Hematopoietic multipotent progenitor cell treated with erythropoietin and hydrocortisone succinate and interleukin-3 and kit ligand, for 8 days (in vitro differentiated cells): ENCODE measurements around the gene ABCA3.
"Not testable (repeated sequence)": the region's sequence is repeated elsewhere in the genome, so short reads cannot be mapped to it uniquely, and the experiment has no call there.

Experiments used
- DNase-seq: peaks from one replicate; pipeline ENCODE4 v3.0.0-alpha.2; 2015

ABCA3 gene

DNA sequence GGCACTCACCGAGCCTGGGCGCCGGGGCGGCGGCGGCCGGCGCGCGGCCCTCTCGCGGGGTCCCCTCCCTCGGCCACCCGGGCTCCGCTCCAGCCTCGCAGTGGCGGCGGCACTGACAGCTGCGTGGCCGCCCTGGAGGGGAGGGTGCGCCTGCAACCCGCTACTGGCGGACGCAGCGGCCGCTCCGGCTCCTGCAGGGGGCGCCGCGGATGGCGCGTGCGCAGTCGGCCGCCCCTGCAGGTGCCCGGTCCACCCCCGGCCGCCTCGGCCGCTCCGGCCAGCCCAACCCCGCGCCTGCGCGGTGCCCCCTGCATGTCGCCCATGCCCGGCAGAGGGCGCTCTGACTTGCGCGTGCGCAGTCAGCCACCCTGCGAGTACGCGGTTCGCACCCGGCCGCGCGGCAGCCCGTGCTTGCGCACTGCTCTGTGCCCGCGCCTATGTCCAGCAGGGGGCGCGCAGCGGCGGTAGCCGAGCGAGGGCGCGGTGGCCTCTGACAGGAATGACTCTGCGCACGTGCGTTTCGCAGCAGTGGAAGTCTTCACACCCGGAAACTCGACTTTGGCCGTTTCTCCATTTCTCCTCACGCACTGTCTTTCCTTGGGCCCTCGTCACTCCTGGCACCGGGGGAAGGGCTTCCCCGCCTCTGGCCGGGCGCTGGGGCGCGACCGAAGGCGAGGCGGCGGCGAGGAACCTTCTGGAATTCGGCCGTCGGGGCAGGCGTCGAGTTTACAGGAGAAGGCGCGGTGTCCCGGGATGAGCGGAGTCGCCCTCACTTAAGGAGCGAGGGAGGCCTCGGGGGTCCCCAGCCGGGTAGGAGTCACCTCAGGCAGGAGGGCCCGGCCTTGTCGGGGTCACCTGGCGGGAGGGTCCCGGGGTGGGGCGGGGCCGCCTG is at the start of gene ABCA3:
TSS of gene ABCA3 (minus strand) at position 165 of the 892 bp plus-strand sequence. CDS start 14,262 bp downstream, outside the sequence.
- peak; percentile 93 for DNase-seq

DNA sequence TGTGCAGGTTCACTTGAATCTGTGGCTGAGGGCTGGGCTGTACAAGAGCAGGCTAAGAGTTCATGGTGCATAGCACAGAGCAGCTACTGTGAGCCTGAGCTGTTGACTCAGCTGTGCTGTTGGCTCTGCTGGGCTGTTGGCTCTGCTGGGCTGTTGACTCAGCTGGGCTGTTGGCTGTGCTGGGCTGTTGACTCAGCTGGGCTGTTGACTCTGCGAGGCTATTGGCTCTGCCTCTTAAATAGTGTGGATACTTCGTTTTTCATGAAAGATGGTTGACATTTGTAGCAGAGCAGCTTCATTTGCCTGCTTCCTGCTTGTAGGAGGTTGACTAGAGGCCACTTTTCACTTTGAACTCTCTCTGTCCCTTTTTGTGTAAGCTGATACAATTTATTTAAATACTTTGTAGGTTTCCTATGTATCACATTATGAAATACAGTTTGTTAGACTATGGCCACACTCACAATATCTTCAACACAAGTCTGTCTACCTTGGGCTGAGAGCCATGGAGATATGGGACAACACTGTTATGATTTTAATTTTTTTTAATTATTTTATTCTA is 48.4 kb upstream of the ABCA3 start:
- no peak for DNase-seq

DNA sequence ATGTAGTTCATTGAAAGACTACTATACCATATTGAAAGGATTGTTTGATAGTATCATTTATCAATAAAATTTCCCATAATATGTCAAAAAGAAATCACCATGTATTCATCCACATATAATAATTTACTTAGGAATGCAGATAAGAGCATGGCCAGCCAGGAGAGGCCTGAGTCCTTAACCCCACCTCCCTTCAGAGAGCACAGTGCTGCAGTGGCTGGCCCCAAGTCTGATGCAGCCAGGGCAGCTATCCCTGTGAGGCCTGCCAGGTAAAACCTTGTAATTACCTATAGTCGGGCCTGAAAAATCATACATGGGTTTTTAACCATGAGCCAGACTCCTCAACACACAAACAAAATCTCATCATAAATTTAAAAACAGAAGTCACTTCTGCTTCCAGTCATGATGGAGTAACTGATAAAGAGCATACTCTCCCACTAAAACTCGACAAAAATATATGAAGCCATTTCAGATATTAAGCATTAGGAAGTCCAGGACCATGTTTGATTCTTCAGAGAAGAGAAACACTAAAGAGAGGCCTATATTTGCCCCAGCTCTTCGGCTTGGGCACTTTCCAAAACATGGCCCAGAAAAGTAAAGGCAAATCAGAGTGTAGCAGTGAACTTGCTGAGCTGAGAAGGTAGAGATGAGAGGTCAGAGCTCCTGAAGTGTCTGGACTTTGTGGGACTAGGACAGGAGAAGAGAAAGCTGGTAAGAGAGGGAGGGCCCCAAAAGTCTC is 47.8 kb upstream of the ABCA3 start:
- no peak for DNase-seq

DNA sequence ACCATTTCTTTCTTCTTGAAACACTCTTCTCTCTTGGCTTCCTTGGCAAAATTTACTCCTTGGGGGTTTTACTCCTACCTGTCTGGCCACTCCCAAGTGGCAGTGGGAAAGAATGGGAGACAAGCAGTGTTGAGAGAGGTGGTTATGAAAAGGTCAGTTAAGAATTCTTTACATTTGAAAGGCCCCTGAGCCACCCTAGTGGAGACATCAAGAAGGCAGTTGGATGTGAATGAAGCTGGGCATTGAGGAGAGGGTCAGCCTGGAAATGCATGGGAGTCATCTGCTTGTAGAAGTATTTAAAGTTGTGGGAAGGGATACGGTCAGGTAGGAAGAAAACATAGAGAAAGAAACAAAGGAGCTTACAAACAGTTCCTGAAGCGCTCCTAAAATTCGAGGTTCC is 46.5 kb upstream of the ABCA3 start:
- no peak for DNase-seq

DNA sequence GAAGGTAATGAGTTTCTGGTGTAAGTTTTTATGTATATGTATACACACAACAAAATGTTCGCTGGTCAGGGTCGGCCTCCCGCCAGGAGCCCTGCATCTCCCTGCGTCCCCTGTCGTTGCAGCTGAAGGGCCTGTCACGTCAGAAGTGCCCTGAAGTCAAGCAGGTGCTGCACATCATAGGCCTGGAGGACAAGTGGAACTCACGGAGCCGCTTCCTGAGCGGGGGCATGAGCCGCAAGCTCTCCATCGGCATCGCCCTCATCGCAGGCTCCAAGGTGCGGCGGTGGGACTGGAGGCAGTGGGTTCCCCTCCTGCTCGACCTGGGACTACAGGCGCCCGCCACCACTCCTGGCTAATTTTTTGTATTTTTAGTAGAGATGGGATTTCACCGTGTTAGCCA is 45.5 kb upstream of the ABCA3 start:
- DNase-seq: not testable (repeated sequence)

DNA sequence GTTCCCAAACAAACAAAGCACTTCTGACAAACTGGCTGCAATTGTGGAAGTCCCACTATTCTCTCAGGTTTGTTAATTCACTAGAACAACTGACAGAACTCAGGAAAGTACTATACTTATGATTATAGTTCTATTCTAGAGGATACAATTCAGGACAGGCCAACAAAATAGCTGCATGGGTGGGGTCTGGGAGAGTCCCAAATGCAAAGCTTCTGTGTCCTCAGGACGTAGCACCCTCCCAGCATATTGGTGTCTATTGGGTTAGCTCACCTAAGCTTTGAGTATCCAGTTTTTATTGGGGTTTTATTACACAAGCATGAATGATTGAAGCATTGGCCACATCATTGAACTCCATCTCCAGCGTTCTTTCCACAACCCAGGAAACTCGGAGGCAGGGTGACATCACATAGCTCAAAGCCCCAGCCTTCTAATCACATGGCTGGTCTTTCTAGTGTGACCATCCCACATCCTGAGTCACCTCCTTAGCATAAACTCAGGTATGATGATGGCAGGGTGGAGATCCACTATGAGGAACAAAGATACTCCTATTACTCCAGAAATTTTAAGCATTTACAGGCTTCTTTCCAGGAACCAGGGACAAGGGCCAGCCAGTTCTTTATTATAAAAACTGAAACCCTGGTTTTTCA is 44.8 kb upstream of the ABCA3 start:
- DNase-seq: no peak

DNA sequence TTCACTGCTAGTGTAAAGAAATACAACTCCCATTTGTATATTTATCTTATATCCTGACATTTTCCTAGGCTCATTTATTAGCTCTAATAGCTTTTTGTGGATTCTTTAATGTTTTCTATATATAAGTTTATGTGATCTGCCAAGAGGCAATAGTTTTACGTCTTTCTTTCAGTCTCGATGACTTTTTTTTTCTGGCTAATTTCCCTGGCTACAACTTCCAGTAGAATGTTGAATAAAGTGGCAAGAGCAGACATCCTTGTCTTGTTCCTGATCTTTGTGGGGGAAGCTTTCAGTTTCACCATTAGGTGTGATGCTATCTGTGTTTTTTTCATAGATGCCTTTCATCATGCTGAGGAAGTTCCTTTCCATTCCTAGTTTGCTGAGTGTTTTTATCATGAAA is 43.9 kb upstream of the ABCA3 start:
- DNase-seq: no peak

DNA sequence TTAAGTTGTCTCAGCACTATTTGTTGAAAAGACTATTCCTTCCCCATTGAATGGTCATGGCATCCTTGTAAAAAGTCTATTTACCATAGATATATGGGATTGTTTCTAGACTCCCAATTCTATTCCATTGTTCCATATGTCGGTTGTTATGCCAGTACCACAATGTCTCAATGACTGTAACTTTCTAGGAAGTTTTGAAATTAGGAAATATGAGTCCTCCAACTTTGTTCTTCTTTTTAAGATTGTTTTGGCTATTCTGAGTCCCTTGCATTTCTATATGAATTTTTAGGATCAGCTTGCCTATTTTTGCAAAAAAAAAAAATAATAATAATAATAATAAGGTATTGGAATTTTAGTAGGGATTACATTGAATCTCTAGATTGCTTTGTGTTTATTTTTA is 43.0 kb upstream of the ABCA3 start:
- DNase-seq: no peak

DNA sequence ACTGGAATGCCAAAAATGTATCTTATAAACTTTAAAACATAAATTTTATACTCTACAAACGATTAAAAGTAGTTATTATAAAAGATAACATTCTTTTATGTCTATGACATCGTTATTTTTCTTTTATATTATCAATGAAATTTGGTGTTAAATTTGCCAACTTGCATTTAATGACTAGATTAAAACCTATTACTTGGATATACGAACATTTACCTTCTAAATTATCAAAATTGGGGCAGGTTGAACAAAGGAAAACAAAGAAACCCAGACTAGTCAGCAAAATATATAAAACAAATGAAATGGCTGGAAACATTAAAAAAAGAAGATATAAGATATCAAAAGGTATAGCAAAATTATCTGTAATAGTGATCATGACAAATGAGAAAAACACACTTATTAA is 34.1 kb upstream of the ABCA3 start:
- no peak for DNase-seq

DNA sequence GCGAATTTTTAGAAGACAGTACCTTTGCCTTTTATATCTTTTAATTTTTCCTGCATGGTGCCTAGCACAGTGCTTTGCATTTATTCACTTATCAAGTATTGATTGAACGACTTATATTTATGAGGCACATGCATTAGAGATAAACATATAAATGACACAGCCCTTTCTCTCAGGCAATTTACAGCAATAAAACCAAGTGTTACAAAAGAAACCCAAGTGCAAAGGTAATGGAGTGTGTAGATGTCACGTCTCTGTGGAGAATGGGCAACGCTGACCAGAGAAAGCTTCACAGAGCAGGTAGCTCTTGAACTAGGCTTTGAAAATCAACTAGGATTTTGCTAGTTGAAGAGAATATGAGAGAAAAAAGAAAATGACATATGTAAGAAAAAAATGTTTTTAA is 32.6 kb upstream of the ABCA3 start:
- no peak for DNase-seq

DNA sequence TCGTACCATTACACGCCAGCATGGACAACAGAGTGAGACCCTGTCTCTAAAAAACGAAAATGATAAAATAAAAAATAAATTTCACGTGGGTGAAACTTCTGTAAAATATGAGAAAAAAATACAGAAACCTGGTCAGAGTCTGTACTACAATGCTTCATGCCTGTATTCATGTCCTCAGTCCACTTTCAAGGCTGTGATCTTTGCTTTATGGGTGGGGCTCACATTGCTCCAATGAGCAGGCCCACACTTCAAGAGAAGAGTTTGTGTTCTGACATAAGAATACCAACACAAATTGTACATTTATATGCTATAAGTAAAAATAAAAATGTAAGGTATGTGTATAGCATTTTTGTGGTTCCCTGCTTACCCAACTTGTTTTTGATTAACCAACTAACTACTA is 32.2 kb upstream of the ABCA3 start:
- no peak for DNase-seq

DNA sequence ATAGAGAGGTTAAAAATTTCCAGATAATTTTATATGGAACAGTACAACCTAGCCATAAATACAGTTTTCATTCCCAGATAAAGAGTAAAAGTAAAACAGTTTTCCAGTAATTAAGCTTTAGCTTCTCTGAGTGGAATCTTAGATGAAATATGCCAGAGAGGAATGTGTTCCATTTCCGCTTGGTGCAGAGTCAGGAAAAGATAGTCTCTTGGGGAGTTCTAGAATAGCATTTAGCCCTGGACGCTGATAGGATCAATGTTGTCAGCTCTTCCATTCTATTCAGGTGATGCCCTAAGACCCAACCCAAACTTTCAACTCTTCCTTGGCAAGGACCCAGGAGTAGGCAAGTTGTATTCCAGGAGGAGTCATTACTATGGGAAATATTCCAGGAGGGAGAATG is 30.9 kb upstream of the ABCA3 start:
- DNase-seq: no peak

DNA sequence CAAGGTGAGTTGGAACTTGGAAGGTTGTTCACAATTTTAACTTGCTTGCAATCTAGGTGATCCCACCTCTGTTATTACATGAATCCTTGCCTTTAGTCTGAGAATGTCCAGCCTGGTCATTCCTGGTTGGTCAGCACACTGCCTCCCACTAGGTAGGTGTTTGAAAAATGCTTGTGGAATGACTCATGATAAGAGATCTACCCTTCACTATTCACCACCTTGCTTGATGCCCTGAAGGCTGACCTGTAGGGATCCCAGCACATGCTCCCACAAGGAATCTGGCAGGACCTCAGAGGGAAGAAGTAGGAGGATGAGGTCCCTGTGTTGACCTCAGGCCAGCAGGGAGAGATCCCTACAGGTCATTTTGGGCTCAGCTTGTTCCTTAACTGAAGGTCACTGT is 30.2 kb upstream of the ABCA3 start:
- no peak for DNase-seq

DNA sequence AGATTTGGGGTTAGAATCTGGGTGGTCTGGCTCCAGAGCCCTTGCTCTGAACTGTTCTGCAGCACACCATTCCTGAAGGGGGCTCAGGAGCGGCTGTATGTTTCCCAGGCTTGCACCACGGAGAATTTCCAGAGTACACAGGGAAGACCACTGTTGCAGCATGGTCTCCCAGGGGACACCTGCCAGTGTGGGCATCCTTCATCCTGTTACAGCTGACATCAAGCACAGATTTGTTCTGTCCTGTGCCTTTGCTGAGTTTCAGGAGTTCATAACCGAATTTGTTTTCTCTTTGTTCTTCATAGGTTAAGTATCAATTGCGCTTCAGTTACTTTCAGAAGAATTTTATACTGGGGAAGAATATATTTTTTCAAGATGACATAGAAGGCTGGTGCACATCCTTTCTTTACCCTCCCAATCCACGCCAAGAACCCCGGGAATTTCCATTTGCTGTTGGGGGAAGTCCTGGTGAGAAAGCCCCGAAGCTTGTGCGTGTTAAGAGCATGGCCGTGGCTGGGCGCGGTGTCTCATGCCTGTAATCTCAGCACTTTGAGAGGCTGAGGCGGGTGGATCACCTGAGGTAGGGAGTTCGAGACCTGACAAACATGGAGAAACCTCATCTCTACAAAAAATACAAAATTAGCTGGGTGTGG is 26.3 kb upstream of the ABCA3 start:
- no peak for DNase-seq

DNA sequence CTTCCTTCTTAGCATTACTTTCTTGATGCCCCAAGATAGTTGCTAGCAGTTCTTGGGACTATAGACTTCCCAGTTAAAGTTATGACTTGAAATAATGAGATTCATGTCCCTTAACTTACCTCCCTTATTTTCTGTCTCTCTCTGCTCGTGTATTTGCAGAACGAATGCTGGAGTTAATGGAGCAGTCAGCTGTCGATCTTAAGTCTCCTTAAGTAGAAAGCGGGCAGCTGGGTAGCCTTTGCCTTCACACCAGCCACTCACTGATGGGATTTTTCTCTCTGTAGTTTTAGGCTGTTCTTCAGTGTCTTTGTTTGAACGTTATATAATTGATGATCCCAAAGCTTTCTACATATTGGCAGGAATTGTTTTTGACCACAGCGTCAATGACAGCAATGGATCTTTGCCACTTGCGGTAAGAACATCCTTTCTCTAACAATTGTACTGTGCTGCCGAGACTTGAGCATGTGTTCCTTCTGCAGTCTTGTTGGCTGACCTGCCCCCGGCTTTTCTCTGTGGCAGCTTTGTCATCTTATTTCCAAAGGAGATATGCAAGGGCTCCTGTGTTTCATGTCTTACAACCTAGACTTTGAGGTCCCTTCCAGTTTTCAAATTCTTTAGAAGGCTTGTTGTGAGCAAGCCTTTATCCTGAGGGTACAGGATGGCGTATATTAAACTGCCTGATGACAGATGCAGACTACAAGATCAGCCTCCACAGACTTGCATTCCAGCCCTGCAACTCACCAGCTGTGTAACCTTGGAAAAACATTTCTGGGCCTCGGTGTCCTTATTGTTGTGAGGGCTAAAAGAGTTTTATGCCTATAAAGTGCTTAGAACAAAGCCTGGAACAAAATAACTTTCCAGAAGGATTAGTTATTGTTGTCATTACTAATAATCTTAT is 25.1 kb upstream of the ABCA3 start:
- no peak for DNase-seq

DNA sequence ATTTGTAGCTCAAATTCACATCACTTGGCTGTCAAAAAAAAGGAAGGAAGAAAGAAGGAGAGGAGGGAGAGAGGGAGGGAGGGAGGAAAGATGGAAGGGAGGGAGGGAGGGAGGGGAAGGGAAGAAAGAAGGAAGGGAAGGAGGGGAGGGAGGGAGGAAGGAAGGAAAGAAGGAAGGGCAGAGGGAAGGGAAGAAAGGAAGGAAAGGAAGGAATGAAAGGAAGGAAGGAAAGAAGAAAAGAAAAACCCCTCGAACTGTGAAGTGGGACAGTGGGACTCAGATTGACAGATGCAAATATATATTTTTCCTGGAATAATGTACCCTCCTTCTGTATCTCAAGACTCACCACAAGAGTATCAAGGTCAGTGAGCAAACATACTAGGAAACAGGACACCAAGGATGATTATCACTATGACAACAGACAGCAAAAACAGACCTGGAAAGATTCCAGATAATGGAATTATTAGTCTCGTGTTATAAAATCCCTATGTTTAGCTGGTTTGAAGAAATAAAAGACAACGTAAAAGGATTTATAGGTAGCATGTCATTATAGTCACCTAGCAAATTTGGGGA is 24.2 kb upstream of the ABCA3 start:
- no peak for DNase-seq

DNA sequence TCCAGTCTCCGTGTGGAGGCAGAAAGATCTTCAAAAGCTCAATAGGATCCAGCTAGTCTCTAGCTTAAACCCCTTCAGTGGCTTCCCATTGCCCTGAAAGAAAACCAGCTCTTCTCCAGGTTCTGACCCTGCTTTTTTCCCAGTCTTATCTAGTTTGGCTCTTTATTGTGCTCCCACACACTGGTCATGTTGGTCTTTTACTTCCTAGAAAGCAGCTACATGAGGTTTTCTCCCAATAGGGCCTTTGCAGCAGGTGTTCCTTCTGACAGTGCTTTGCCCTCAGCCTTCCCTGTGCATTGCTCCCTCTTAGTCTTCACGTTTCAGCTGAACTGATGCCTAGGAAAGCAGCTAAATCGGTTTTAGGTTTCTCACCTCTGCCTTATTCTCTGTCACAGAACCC is 21.7 kb upstream of the ABCA3 start:
- DNase-seq: no peak

DNA sequence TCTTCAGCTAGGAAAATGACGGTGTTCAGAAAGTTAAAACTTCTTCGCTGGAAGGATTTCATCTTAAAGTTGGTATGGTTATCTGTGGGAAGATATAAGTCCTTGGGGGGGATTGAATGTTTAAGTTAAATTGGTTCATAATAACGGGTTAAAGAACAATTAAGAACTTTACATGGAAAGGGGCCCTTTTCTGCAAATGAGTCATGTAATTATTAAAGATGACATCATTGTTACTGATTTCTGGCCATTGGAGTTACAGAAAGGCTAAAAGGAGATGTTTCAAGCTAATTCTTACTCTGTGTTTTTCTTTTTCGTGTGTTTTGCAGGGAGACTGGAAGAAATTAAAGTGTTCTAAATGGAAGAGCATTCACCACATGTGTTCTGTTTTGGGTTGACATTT is 20.6 kb upstream of the ABCA3 start:
- DNase-seq: no peak

DNA sequence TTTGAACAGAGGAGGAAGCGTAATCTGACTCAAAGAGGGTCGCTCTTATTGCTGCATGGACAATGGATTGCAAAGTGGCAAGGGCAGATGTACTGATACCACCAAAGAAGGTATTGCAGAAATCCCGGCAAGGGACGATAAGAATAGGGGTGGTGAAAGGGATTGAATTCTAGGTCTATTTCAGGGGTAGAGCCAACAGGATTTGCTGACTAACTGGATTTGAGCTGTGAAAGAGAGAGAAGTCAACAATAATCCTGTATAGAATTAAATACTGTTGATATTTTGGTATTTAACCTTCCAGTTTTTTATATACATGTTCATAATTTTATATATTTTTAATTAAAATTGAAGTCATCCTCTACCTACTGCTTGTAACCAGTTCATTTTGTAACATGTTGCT is 19.4 kb upstream of the ABCA3 start:
- no peak for DNase-seq

DNA sequence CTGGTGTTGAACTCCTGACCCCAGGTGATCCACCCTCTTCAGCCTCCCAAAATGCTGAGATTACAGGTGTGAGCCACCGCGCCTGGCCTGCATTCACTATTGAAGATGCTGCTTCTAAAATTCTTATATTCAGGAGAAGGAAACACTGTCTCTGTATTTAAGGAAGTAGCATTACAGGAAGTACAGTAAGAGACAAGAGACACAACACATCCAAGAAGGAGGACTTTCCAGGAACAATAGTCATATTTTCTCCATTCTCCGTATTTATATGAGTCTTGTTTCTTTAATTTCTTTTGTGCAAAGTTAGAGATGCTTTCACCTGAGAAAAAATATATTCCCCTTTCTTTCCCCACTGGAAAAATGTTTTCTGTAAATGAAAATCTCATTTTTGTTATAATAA is 18.3 kb upstream of the ABCA3 start:
- DNase-seq: no peak

DNA sequence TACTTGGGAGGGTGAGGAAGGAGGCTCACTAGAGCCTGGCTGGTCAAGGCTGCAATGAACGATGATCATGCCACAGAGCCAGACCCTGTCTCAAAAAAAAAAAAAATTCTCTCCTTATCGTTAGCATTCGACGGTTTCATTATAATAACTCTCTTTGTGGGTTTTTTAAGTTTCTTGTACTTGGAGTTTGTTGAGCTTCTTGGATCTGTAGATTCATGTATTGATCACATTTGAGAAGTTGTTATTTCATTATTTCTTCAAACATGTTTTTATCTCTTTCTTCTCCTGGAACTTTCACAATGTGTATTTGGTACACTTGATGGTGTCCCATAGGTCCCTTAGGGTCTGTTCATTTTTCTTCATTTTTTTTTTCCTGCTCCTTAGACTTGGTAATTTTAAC is 16.8 kb upstream of the ABCA3 start:
- DNase-seq: no peak

DNA sequence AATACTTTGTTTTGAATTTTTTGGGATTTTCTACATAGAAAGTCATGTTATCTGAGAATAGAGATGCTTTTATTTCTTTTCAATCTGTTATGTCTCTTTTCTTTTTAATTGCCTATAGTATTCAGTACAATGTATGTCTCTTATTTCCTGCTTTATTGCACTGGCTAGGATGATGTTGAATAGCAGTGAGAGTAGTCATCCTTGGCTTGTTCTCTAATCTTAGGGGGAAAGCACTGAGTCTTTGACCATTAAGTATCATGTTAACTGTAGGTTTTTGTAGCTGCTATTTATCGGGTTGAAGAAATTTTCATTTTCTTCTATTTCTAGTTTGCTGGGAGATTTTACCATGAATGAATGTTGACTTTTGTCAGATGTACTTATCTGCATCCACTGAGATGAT is 10.0 kb upstream of the ABCA3 start:
- no peak for DNase-seq
